ENCODE data around the gene TMEM151B. TPM values are rescaled to one million over a fixed set of nuclear protein-coding genes. Genes with fewer than 3 reads are reported as not detected.

The TMEM151B gene
- polyA plus RNA-seq, 1 of the 3 experiments (the other 2 are of a cell fraction): 0.05 TPM

GRCh38 chr6:44289726-44290260 is 19.5 kb downstream of the TMEM151B start (continued):
- TF ChIP-seq PBX3 (IDR thresholded peaks at IDR 0.05) (no peak), MEF2A (IDR thresholded peaks at IDR 0.05; ENCODE audit: borderline replicate concordance, low read depth) (no peak), RAD21 (IDR thresholded peaks at IDR 0.05; ENCODE audit: low read length) (no peak)

GRCh38 chr6:44291841-44292240 is 21.6 kb downstream of the TMEM151B start:
- no peaks in the 10 kb centered on the region for H4K20me1 ChIP-seq (ENCODE audit: insufficient read depth)
- CTCF ChIA-PET: interaction anchor here (1.5 to 1.9 kb wide), 3 partner anchors 12 to 24 kb away, joined by 3 to 16 read pairs (median 15); partner anchors contain the start of gene AARS2
- no peak overlapping the region for H2AFZ ChIP-seq (ENCODE audit: low read depth)
- no peak overlapping the region for H3K4me2 ChIP-seq
- H3K9ac ChIP-seq: no peak overlapping the region
- H3K4me1 ChIP-seq (ENCODE audit: control insufficient read depth in 1 of 2, insufficient read depth in 2 of 2, low read depth in 1 of 2, low read length in 1 of 2): peaks cover 0 to 11% of the 10 kb centered on the region in 2 experiments; a peak in 1 of 4 replicates
- no peaks in the 10 kb centered on the region for H3K36me3 ChIP-seq (replicated peaks in 1 of 2; ENCODE audit: control insufficient read depth in 1 of 2, insufficient read depth in 2 of 2, low read length in 1 of 2)
- DNase-seq: no peak
- H3K9me2 ChIP-seq: no peaks in the 10 kb centered on the region
- H3K27ac ChIP-seq (ENCODE audit: low read depth in 2 of 2, low read length in 1 of 2): no peak overlapping the region
- peaks cover 22% of the 10 kb centered on the region for H3K27me3 ChIP-seq (ENCODE audit: insufficient read depth)
- H3K79me2 ChIP-seq (ENCODE audit: insufficient read depth): no peaks in the 10 kb centered on the region
- no peak for TF ChIP-seq CTCF (IDR thresholded peaks at IDR 0.05)
- no peak for TF ChIP-seq SMC3 (IDR thresholded peaks at IDR 0.05; ENCODE audit: low read depth, low read length)
- no peak for TF ChIP-seq FOXM1 (IDR thresholded peaks at IDR 0.05; ENCODE audit: low read depth)
- no peak for TF ChIP-seq POLR2AphosphoS5 (IDR thresholded peaks at IDR 0.05; ENCODE audit: low read depth, low read length)
- TF ChIP-seq FOXJ3 (CRISPR knock-in tag; IDR thresholded peaks at IDR 0.05): no peak
- no peak for TF ChIP-seq GATA2 (CRISPR knock-in tag; IDR thresholded peaks at IDR 0.05)
- no peak for TF ChIP-seq TEAD4 (IDR thresholded peaks at IDR 0.05; ENCODE audit: borderline replicate concordance, insufficient read depth)
- TF ChIP-seq CHD2 (IDR thresholded peaks at IDR 0.05; ENCODE audit: low read length, partially characterized antibody): no peak
- no peak for TF ChIP-seq JUND (IDR thresholded peaks at IDR 0.05)
- no peak for TF ChIP-seq MXI1 (IDR thresholded peaks at IDR 0.05; ENCODE audit: low read depth, low read length)
- no peak for TF ChIP-seq FOSL2 (IDR thresholded peaks at IDR 0.05; ENCODE audit: borderline replicate concordance, low read depth)
- no peak for TF ChIP-seq NRF1 (IDR thresholded peaks at IDR 0.05; ENCODE audit: low read depth, low read length)
- no peak for TF ChIP-seq TAF1 (IDR thresholded peaks at IDR 0.05; ENCODE audit: borderline replicate concordance, low read depth, low read length)
- TF ChIP-seq, protein P1, sequence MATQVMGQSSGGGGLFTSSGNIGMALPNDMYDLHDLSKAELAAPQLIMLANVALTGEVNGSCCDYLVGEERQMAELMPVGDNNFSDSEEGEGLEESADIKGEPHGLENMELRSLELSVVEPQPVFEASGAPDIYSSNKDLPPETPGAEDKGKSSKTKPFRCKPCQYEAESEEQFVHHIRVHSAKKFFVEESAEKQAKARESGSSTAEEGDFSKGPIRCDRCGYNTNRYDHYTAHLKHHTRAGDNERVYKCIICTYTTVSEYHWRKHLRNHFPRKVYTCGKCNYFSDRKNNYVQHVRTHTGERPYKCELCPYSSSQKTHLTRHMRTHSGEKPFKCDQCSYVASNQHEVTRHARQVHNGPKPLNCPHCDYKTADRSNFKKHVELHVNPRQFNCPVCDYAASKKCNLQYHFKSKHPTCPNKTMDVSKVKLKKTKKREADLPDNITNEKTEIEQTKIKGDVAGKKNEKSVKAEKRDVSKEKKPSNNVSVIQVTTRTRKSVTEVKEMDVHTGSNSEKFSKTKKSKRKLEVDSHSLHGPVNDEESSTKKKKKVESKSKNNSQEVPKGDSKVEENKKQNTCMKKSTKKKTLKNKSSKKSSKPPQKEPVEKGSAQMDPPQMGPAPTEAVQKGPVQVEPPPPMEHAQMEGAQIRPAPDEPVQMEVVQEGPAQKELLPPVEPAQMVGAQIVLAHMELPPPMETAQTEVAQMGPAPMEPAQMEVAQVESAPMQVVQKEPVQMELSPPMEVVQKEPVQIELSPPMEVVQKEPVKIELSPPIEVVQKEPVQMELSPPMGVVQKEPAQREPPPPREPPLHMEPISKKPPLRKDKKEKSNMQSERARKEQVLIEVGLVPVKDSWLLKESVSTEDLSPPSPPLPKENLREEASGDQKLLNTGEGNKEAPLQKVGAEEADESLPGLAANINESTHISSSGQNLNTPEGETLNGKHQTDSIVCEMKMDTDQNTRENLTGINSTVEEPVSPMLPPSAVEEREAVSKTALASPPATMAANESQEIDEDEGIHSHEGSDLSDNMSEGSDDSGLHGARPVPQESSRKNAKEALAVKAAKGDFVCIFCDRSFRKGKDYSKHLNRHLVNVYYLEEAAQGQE (IDR thresholded peaks at IDR 0.05; ENCODE audit: low read depth, low read length): no peak
- no peak for TF ChIP-seq EP300 (IDR thresholded peaks at IDR 0.05; ENCODE audit: borderline replicate concordance in 1 of 2, low read depth in 1 of 2, low read length in 1 of 2)
- TF ChIP-seq YY1 (IDR thresholded peaks at IDR 0.05; ENCODE audit: low read depth): no peak
- TF ChIP-seq MEF2A (IDR thresholded peaks at IDR 0.05; ENCODE audit: borderline replicate concordance, low read depth): no peak
- no peak for TF ChIP-seq RAD21 (IDR thresholded peaks at IDR 0.05; ENCODE audit: low read length)
- POLR2A ChIA-PET: no interaction called here
- H3K4me3 ChIP-seq (ENCODE audit: low read depth in 2 of 2, low read length in 1 of 2): no peak overlapping the region
- H3F3A ChIP-seq (replicated peaks; ENCODE audit: insufficient read depth): no peaks in the 10 kb centered on the region
- WGBS (ENCODE audit: low lambda C conversion rate): 47% methylated on average over 4 of the region's 4 CpGs
- H3K9me3 ChIP-seq: no peaks in the 10 kb centered on the region
